Hepatocyte (in vitro differentiated cells): Measurements from ENCODE around the gene DRC7.

Experiments
- CTCF ChIP-seq: fragments of 200-600 bp; sonication (generic); IDR thresholded peaks from 2 replicates; pipeline ENCODE4 v1.5.1; 2016; ENCODE audit warnings: antibody characterized with exemption, mild to moderate bottlenecking; ENCODE audit not compliant: poor library complexity
- EZH2 ChIP-seq: fragments of 200-600 bp; sonication (generic); IDR thresholded peaks from 2 replicates; pipeline ENCODE4 v1.6.1; 2016; ENCODE audit warnings: antibody characterized with exemption, mild to moderate bottlenecking, borderline replicate concordance
- EZH2phosphoT487 ChIP-seq: fragments of 200-600 bp; sonication (generic); IDR thresholded peaks from one replicate; pipeline ENCODE4 v1.6.1; 2018; ENCODE audit warnings: antibody characterized with exemption, mild to moderate bottlenecking, low read depth, moderate library complexity; ENCODE audit not compliant: unreplicated experiment, severe bottlenecking

DNA sequence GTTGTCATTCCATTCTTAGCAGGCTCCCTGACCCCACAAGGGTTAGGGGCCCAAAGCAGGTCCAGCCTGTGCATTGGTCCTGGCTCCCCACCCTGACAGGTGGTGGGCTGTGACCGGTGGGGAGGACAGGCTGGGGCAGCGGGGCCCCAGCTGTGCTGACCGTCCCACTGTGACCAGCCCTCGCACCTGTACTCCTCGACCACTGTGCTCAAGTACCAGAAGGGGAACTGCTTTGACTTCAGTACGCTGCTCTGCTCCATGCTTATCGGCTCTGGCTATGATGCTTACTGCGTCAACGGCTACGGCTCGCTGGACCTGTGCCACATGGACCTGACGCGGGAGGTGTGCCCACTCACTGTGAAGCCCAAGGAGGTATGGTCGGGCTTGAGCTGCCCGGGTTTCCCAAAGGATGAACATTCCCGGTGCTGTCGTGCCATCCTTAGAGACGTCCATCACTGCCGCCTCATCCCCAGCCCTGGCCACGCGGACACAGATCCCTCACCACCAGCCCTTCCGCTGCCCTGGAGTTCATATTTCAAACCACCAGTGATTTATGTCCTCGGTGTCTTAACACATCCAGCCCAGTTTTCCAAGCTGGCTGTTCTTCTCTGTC, 7.3 kb downstream of the DRC7 start:
- TF ChIP-seq CTCF (no peak), EZH2phosphoT487 (no peak), EZH2 (no peak)
